Suppressor macrophage (primary cell): ENCODE results near the gene CCDC142.
A peak's percentile ranks its signal among the peaks of the same experiment; 100 is the strongest.

Experiments used
- DNase-seq, 4 experiments: peaks; one replicate each; pipeline ENCODE4 v3.0.0-alpha.2; 2020 to 2022
- total RNA-seq, 17 experiments: gene quantifications; one replicate each; lab custom pipeline; 2026; ENCODE audit warnings: mixed read lengths in 6 of 17, inconsistent platforms in 3 of 17; lab: John Stamatoyannopoulos, UW

The CCDC142 gene
- 1.5 to 18.7 (median 6.9) reads per million in 17 experiments for total RNA-seq

GRCh38 chr2:74482801-74483674 is at the start of gene CCDC142, which contains the start of gene TTC31:
TSS of gene CCDC142 (minus strand) at chr2:74482998. CDS start at chr2:74482837, 161 bp downstream.
TSS of gene TTC31 (plus strand) at chr2:74483081. CDS start at chr2:74483096, 15 bp downstream.
- peak; percentile 96 to 97 (median 97) for DNase-seq

GRCh38 chr2:74532222-74532621 is 49.4 kb upstream of the CCDC142 start:
- DNase-seq, result peak in 3 of 4 experiments; percentile 31 to 69 (median 63)

- no peak for DNase-seq
These were observed 48.9 kb upstream of the CCDC142 start for GRCh38 chr2:74531666-74532065.

GRCh38 chr2:74530239-74531187 is 47.7 kb upstream of the CCDC142 start:
- DNase-seq, result peak; percentile 51 to 68 (median 64)

GRCh38 chr2:74529357-74530238 is 46.8 kb upstream of the CCDC142 start, which contains the start of the genes AUP1 and HTRA2:
TSS of gene AUP1 (minus strand) at chr2:74529706. CDS start at chr2:74529629, 77 bp downstream.
TSS of gene HTRA2 (plus strand) at chr2:74529933. CDS start at chr2:74530007, 74 bp downstream.
- DNase-seq, result peak; percentile 99 to 100 (median 100)

- DNase-seq, result no peak
These were observed 46.0 kb upstream of the CCDC142 start for GRCh38 chr2:74528600-74529356.

GRCh38 chr2:74527741-74528140 is 44.9 kb upstream of the CCDC142 start:
- DNase-seq, result no peak

GRCh38 chr2:74526649-74527230 is 43.9 kb upstream of the CCDC142 start:
- DNase-seq, result no peak

- DNase-seq, result peak; percentile 37 to 74 (median 66)
These were observed 43.2 kb upstream of the CCDC142 start, which contains the start of gene DQX1 for GRCh38 chr2:74525717-74526648. TSS of gene DQX1 (minus strand) at chr2:74526231. CDS start at chr2:74525729, 502 bp downstream.

GRCh38 chr2:74524955-74525716 is 42.3 kb upstream of the CCDC142 start:
- DNase-seq, result no peak

- no peak for DNase-seq
These were observed 41.2 kb upstream of the CCDC142 start for GRCh38 chr2:74524005-74524404.

GRCh38 chr2:74522516-74522915 is 39.7 kb upstream of the CCDC142 start:
- DNase-seq, result no peak

GRCh38 chr2:74516650-74517049 is 33.9 kb upstream of the CCDC142 start:
- DNase-seq, result no peak

- DNase-seq, result peak; percentile 50 to 76 (median 64)
These were observed 33.3 kb upstream of the CCDC142 start for GRCh38 chr2:74515981-74516633.

- peak in 1 of 4 experiments; percentile 15 for DNase-seq
These were observed 32.6 kb upstream of the CCDC142 start for GRCh38 chr2:74515271-74515980.

GRCh38 chr2:74514368-74515270 is 31.8 kb upstream of the CCDC142 start, which contains the start of gene TLX2:
TSS of gene TLX2 (plus strand) at chr2:74514450. CDS start at chr2:74514807, 357 bp downstream.
- peak in 3 of 4 experiments; percentile 18 to 46 (median 39) for DNase-seq
